Germinal center (tissue), 1 donor: ENCODE measurements around the gene RBM6.
A peak's percentile ranks its signal among the peaks of the same experiment; 100 is the strongest.

ENCODE experiments used
- DNase-seq: peaks from one replicate; pipeline ENCODE4 v3.0.0; 2012; ENCODE audit warnings: mixed read lengths, low spot score

The RBM6 gene

DNA sequence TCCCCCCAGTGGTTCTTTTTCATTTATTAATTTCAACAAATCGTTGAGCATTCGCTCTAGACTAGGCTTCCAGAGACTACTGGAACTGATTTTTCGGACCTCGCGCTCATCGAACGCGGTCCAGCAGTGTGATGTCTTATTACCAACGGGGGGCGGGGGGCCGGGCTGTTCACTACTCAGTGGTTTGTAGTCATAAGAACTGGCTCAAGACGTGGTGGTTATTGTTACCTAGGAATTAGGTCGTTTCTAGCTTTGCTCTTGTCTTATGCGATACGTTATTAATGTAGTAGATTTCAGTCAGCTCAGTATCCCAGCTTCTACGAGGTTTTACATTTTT lies 149.6 kb downstream of the RBM6 start:
- DNase-seq: no peak

DNA sequence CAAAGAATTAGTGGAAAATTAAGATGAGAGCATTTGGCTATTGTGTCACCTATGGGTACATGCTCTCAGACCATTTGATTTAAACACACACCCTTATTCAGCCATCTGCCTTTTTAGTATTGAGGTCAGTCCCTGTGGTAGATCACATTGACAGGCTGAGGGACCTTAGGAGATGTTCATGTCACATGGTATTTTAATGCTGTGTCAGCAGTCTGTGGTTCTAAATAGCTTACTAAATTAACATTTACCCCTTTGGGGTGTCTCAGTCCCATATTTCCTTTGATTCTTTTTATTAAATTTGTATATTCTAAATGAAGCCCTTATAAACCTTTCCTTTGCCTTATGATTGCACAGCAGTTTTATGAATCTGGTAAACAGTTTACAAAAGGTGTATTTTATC lies 151.0 kb downstream of the RBM6 start:
- no peak for DNase-seq

DNA sequence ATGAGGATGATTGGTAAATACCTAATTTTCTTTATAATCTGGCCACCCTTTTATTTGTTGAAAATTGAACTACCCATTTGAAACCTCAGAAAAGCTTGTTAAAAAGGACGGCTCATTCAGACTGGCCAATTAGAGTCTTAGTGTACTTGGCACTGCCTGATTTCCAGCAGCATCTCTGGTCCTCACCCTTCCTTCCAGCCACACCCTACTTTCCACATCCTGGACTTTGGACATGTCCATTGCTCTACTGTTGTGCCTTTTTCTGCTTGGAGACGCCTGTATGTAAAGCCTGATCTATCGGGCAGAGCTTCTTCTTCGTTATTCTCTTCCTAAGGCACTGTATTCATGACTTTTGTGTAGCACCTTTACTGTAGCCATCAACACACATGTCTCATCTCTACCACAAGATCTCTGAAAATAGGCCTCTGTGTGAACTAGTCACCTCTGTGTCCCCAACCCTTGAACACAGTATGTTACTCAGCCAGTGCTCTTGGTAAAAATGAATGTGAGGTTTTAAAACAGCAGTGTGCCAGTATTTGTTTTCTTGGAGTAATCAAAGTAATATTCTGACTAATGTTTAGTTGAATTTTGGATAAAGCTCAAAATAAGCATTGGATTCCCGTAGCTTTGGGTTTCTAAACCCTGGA lies 155.5 kb downstream of the RBM6 start:
- no peak for DNase-seq

DNA sequence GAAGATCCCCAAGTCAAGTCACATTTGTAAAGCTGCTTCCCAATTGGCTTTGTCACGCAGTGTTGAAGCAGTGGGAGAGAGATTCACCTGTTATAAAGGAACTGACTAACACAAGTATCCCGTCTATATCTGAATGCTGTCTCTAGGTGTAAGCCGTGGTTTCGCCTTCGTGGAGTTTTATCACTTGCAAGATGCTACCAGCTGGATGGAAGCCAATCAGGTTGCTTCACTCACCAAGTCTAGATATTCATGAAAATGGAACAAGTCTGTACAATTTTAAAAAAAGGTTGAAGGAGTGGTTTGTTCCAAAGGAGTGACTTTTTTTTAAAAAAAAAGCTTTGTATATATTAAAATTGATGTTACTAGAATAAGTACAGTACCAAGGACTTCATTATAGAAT lies 160.4 kb downstream of the RBM6 start:
- no peak for DNase-seq

DNA sequence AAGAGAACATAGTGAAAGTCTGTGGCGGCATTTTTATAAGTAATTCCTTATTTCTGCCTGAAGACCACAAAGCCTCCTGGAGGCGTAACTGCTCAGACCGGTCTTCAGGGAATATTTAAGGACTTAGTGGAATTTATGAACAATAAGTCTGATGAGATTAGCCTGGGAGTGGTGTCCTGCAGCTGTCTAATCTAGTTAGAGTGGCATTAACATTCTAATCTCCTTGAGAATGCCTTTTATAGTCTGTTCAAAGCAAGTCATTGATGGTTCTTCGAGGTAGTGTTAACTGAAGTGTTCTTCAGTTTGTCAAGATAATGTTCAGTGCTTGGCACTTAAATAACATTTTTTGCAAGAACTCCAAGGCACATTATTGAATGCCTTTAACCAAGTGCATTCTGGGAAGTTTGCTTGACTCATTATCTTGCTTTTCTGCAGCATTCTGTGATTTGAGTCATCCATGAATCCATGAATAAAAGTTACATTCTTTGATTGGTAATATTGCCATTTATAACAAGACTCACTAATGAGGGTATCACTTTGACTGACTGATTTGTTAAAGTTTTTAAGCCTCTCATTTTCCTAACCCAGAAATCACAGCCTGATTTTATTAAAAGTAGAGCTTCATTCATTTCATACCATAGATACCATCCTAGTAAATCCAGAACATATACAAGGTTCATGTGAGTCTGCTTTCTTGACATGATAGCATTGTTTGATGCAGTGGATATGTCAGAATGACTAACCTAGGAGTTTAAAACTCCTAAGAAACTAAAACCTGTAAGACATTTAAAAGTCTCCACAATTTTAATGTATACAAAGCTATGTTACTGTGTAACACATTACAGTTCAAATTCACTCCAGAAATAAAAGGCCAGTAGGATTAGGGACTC lies 161.3 kb downstream of the RBM6 start:
- DNase-seq: no peak

DNA sequence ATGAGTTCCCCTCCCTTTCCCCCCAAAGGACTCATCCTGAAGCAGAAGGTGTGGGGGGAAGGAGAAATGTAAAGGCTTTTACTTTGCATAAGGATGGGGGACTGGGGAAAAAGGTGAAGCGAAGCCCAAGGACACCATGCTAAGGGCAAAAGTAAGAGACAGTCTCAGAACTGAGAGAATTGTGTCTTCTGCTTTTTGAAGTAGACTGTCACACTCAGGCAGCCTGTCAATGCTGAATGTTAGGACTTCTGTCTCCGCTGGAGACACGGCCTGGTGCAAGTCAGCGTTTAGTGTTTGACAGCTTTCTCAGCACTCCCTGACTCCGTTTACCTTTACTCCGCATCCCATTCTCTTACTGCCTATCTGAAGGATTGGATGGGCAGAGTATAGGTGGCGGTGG lies 162.6 kb downstream of the RBM6 start:
- DNase-seq: no peak

DNA sequence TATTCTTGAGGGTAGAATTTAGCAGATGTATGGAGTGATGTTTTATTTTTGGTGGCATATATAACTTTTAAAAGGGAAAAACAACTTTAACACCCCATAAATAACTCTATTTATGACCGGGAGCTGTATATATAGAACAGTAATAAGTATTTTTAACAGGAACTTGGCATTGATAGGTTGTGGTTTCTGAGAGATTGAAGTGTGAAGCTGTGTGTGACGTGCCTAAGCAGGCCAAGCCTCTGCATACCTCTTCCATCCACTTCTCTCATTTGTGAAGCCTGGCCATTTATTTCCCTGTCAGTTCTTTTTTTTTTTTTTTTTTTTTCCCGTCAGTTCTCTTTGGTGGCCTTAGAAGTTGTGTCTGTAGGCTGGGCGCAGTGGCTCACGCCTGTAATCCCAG lies 171.8 kb downstream of the RBM6 start:
- DNase-seq: no peak

DNA sequence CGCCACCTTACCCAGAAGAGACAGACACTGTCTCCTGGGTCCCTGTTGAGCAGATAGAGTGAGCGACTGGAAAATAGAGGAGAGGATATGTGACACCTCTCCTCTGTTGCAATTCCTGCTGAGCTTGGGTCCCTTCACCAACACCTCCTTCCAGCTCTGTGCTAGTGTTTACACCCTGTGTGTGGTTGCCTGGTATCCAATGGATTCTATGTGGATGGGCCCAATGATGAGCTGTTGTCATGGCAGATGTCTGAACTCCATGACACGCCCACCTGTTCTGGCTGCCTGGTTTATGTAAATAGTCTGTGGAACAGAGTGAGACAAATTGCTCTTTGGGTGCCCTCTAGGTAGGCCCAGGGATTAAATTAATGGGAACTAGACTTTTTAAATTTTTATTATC lies 172.5 kb downstream of the RBM6 start:
- DNase-seq: no peak

DNA sequence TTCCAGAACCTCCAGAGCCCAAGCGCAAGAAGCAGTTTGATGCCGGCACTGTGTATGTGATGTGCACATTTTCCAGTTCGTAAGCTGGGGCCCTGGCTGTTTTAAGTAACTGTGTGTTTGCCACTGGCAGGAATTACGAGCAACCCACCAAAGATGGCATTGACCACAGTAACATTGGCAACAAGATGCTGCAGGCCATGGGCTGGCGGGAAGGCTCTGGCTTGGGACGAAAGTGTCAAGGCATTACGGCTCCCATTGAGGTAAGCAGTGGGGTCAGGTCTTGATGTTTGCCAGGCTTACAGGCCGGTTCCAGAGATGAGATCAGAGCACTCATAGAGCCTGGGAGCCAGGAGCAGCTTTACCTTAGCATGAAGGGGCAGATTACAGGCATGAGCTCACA lies 177.2 kb downstream of the RBM6 start:
- DNase-seq: no peak

DNA sequence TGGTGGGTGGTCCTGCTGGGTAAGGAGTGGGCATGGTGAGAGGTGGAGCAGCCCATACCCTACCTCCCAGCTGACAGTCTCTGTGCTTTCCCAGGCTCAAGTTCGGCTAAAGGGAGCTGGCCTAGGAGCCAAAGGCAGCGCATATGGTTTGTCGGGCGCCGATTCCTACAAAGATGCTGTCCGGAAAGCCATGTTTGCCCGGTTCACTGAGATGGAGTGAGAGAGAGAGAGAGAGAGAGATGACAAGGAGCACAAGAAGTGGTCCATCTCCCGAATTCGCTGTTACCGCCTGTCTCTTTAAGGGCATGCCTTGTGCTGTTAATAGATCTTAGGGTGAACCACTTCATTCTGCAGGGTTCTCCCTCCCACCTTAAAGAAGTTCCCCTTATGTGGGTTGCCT lies 178.3 kb downstream of the RBM6 start:
- no peak for DNase-seq

DNA sequence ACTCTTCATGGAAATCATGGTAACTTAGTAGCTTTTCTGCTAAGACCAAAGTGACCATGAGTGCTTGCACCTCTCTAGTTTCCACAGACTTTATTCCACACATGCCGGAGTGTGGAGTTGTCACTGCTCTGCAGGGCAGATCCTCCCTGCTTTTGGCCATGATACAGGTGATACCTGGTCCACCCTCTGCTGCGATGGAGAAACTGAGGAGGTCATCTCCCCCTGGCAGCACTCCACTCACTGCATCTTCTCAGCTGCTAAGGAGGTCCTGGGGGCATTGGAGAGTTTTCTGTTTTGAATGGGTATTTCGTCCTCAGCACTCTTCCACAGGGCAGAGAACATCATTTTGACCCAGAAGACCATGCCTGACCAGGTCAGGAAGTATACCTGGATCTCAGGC lies 179.8 kb downstream of the RBM6 start:
- DNase-seq: no peak

DNA sequence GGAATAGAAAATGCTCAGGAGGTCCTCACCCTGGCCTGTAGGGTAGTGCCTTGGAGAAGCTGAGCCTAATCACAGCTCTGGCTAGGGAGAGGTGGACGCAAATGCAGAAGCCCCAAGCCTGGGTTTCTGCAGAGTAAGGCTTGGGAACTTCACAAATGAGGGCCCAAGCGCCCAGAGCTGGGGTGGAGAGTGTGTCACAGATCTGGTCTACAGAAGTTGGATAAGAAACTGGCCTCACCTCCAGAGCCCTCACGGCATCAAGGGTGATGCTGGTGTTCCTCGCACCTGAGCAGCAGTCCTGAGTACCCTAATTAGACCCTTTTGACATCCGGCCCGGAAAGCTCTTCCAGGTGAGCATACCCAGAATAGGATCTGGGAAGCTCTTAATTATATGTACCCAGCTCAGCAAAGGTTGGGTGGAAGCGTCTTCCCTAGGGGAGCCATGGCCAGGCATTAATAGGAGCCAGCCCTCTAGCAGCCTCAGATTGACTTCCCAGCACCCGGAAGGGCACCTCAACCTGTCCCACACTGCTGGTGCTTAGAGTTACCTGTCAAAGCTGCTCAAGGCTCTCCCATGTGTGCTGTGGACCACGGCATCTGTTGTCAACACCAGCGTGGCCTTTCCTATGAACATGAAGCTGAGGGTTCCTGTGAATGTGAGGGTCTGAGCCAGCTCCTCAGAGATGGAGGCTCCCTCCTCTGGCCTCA lies 180.6 kb downstream of the RBM6 start:
- no peak for DNase-seq

DNA sequence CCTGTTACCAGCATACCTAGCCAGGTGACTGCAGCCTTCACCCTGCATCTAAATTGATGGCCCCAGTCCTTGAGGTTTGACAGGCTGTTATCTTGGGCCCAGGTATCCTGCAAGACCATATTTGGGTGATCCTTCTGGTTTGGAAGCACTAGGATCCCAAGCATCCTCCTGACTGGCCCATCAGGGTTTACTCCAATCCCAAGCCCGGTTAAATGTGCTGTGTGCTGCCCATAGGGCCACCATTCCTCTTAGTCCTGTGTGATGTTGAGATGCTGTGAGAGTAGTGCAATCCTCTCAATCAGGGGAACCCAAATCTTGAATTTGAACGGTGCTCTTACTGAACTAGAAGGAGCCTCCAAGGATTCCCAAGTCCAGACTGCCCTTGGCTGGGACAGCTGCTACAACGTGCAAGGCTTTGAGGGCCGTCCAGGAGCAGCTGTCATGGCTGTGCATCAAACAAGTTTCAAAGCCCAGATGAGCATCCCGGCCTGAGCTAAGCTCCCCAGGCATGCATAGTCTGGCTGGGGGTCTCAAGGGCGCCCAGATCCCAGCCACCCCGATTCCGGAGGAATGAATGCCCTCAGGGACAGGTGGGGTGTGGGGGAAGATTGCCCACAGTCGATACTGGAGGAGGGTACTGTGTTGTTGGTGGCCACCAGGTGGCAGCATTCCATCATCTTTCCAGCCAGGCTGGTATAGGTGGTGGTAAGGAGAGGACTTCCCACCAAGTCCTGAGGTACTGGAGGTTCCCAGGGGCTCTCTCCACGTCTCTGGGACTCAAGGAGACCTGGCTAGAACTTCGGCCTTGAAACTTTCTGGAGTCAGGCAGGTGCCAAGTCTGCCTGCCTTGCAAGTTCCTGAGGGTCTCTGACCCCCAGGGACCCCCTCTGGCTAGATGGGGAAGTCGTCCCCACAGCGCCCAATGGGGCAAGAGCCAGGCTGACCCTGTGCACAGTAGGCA lies 181.4 kb downstream of the RBM6 start:
- DNase-seq: peak; percentile 88

DNA sequence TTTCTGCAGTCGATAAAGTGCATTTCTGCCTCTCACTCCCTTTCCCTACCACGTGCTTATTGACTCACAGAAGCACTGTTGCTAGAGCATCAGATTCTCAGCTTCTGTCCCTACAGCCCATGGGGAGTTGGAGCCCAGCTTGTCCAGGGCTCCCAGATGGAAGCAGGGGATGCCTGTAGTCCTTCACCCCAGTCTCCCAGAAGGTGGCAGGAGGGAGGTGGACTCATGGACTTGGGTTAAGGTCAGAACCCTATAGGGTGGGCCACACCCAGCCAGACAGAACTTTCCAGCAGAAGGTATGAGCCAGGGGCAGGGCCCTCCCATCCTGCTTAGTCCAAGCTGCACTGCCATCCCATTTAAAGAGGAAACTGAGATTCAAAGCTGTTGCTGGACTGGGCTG lies 182.1 kb downstream of the RBM6 start:
- DNase-seq: no peak

DNA sequence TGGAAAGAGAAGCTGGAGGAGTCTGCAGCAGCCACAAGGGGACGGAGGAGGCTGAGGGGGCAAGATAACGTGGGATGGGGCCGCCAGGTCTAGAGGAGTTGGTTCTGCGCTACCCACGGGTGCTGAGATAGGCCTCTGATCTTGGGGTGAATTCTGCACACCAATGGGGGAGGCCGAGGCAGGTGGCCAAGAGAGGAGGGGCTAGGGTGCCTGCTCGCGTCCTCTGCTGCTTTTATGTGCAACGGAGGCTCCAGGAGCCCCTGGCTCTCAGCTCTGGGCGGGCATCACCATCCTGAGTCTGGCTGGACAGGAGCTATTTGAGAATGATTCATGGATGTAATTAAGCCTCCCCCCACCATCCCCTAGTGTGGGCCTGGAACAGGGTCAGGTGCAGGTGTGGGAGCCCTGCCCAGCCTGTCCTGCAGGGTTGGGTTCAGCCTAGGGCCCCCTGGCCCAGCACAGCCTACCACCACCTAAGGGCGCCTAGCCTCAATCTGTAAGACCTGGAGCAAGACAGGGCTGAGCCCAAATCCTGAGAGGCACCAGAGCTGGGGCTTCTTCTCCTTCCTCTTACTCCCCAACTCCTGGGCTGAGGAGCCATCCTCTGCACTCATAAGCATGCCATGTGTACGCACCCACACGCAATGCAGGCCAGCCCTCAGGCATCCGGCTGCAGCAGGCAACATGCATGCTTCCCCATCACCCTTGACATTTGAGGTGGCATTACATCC lies 182.9 kb downstream of the RBM6 start:
- no peak for DNase-seq

DNA sequence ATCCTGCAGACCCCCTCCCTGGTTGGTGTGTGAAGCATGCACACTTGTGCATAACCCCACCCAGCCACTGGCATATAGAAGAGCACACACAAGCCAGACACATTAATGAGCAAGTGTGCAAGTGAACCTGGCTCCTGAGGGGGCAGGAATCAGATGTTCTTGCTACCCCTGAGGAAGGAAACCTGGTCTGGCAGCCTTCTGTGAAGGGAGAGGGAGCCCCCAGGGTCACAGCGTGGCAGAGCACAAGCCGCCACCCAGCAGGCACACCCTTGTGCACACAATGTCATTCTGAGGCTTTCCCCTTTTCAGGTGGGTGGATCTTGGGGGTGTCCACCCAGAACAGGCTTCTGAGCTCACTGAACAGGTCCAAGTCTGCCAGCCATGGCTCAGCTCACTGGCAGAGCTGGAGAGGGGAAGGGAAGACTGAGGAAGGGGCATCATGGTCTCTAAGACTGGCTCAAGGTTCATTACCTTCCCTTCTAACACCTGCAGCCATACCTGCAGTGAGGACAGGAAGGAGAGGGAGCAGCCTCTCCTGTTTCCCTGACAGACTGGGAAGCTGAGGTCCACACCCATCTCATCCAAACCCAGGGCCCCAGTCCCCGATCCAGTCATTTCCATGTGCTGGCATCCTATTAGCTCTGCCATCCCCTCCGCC lies 183.6 kb downstream of the RBM6 start:
- no peak for DNase-seq

DNA sequence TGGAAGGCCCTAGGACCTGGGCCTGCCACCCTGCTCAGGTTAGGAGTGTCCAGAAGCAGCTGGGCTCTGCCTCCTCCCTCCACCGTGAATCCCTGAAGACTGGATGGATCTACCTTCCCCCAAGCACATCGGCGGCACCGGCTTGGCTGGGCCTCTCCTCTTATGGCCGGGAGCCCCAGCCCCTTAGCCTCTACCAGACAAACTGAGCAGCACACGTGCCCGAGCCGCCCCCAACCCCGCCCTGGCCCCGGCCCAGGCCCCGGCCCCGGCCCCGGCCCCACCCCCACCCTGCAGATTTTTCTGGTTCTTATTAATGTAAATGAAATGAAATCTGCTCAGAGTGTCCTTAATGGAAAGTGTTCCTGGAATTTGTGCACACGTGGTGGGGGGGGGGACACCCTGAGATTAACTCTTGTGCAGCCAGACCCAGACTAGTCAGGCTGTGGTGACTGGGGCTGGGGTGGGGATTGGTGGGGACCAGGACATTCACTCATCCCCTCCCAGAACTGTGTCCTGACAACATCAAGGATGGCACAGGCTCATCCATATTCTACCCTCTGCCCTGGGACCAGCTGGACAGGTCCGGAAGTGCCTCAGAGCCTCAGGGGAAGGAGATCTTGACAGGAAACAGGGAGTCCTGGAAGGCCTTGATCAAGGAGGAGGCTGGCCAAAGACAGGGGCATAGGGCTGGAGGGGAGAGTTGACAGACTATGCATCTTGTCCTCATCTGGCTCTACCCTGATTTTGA lies 184.3 kb downstream of the RBM6 start:
- no peak for DNase-seq

DNA sequence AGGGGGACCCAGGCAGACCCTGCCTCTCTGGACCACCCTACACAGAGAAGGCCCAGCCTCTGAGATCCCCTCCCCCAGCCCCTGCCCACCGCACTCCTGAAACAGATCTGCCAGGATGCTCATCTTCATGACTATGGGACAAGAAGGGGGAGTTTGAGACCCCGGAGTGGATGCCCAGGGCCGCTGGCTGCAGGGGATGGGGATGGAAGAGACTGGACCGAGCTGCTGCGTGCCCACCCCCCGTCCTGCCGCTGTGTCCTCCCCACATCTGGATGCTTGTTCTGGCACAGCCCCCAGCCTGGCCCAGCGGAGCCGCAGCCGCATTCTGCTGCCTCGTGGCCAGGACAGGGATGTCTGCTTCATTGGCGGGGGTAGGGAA lies 184.8 kb downstream of the RBM6 start:
- DNase-seq: no peak

DNA sequence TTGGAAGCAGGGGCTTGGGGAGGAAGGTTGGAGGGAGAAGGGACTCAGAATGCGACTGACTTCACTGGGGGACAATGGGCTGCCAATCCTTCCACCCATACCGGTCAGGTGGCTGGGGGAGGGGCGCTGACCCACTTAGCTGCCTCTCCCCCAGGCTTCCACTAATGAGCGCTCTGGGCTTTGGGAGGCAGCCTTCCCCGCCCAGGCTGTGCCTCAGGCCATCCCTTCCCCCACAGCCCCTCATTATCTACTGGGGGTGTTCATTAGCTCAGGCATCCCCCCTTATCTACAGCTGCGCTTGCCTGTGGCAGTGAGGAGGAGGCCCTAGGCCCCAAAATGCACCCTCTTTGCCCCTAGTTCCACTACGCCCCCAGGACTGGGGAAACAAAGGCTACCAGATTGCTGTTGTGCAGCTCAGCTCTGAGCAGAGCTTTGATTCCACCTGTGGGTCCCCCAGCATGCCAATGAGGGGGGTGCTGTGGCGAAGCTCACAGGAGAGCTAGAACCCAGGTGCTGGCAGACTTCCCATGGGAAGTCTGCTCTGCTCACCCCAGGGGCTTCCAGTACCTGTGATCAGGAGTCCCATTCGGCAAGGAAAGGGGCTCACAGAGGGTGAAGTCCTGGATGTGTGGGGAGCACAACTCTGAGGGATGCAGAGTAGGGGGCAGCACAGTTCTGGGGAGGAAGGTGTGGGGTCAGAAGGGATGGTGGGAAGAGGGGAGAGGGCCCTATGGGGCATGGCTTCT lies 185.8 kb downstream of the RBM6 start:
- DNase-seq: no peak
